ENCODE results near the gene OR6B1.

Gene OR6B1

DNA sequence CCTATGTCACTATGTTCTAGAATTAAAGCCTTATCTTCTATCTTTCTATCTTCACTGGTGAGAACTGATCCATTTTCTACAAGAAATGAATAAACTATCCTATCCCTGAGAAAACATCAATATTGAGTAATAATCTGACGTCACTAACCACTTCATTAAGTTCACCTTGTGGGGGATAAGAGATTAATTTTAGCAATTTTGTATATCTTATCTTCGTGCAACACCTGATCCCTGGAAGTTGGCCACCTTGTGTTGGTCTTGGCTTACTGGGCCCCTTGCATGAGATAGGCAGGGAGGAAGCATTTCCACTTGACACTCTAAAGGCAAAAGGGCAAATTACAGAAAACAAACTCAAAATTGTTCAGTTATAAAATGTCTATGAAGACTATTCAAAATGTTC is 20.1 kb upstream of the OR6B1 start:
- TF ChIP-seq, protein P1, sequence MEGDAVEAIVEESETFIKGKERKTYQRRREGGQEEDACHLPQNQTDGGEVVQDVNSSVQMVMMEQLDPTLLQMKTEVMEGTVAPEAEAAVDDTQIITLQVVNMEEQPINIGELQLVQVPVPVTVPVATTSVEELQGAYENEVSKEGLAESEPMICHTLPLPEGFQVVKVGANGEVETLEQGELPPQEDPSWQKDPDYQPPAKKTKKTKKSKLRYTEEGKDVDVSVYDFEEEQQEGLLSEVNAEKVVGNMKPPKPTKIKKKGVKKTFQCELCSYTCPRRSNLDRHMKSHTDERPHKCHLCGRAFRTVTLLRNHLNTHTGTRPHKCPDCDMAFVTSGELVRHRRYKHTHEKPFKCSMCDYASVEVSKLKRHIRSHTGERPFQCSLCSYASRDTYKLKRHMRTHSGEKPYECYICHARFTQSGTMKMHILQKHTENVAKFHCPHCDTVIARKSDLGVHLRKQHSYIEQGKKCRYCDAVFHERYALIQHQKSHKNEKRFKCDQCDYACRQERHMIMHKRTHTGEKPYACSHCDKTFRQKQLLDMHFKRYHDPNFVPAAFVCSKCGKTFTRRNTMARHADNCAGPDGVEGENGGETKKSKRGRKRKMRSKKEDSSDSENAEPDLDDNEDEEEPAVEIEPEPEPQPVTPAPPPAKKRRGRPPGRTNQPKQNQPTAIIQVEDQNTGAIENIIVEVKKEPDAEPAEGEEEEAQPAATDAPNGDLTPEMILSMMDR (conservative IDR thresholded peaks at IDR 0.05; ENCODE audit: control insufficient read depth, insufficient read depth, low read depth, low read length): no peak
- DNase-seq (ENCODE audit: low read depth): no peak
- H3K4me3 ChIP-seq (ENCODE audit: control insufficient read depth, low read depth, low read length): no peak overlapping the region

DNA sequence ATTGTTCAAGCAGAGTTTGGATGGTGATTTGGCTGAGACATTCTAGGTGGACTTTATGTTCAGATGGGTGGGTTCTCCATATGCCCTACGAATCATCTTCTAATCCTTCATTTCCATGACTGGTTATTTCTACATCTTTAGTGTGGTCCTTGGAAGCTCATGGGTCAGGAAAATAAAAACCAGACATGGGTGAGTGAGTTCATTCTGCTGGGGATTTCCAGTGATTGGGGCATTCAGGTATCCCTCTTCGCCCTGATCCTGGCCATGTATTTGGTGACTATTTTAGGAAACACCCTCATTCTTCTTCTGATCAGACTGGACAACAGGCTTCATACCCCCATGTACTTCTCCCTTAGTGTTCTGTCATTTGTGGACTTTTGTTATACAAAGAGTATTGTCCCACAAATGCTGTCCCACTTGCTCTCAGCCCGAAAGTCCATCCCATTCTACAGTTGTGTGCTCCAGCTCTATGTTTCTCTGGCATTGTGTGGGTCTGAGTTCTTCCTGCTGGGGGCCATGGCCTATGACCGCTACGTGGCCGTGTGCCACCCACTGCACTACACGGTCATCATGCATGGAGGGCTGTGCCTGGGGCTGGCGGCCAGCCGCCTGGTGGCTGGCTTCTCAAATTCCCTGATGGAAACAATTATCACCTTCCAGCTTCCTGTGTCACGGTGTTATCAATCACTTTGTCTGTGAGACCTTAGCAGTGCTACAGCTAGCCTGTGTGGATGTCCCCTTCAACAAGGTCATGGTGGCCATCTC is 19.2 kb upstream of the OR6B1 start:
- H3K4me3 ChIP-seq (ENCODE audit: control insufficient read depth, low read depth, low read length): no peak overlapping the region
- peak; percentile 25 for DNase-seq (ENCODE audit: low read depth)
- TF ChIP-seq, protein P1 (conservative IDR thresholded peaks at IDR 0.05; ENCODE audit: control insufficient read depth, insufficient read depth, low read depth, low read length): no peak

DNA sequence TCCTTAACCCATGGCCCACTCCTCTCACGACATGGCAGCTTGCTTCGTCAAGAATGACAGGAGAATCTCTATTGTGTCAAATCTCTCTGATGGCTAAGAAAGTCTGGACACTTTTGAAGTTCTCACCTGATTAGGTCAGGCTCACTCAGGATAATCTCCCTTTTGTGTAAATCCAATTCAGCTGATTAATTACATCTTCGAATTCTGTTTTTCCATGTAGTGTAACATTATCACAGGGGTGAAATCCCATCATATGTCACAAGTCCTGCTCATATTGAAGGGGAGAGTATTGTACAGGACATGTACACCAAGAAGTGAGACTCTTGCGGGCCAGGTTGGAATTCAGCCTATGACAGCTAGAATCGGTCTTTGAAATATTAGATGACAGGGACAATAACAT is 16.2 kb upstream of the OR6B1 start:
- TF ChIP-seq, protein P1 (conservative IDR thresholded peaks at IDR 0.05; ENCODE audit: control insufficient read depth, insufficient read depth, low read depth, low read length): no peak
- no peak for DNase-seq (ENCODE audit: low read depth)

DNA sequence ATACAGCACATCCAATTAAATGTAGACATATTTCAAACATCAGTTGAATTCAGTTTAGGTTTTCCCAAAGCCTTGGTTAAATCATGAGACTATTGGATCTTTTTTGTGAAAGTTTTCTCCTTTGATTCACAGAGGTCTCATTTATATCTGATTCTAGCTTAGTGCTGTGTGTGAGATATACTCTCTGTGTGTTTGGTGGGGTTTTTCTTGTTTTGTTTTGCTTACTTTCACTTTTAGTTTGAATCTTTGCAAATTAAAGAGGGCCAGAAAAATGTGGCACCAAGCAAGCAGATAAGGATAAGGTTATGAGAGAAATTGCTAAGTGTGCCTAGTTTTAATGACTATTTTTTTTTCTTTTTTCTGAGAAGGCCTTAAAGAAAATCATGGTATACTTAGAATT is 12.6 kb upstream of the OR6B1 start:
- H3K4me3 ChIP-seq (ENCODE audit: control insufficient read depth, low read depth, low read length): no peak overlapping the region
- DNase-seq (ENCODE audit: low read depth): no peak
- TF ChIP-seq, protein P1 (conservative IDR thresholded peaks at IDR 0.05; ENCODE audit: control insufficient read depth, insufficient read depth, low read depth, low read length): no peak

More for the DNA sequence above, 16.2 kb upstream of the OR6B1 start:
- no peak overlapping the region for H3K4me3 ChIP-seq (ENCODE audit: control insufficient read depth, low read depth, low read length)

DNA sequence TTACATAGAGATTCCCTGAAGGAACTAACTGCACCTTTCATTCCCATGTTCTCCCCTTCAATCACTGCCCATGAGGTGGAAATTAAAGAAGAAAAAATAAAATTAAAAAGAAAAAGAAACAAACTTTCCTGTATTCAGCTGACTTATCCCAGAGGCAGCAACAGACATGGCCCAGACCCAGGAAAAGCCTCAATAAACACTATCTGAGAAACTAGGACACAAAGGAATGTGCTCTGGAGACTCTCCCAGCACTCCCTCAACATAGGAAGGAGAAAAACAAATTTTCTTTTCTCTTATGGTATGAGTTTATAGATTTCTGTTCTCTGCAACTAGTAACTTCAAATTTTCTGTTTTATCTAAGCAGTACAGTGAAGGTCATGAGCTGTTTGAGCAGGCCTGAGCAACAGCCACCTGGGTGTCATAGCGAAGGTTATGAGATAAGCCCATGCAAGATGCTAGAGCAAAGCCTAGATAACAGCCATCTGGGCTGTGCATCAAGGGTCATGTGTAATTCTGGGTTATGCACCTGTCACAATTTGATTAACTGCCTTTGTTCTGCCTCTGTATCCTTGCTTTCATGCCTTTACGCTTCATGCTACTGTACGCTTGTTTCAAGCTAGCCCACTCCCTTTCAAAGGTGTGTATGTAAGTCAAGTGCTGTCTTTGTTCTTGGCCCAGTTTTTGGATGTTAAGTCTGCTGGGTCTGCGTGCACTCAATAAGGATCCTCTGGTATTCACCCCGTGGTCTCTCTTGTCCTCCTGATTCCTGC is 11.0 kb upstream of the OR6B1 start:
- no peak overlapping the region for H3K4me3 ChIP-seq (ENCODE audit: control insufficient read depth, low read depth, low read length)
- TF ChIP-seq, protein P1 (conservative IDR thresholded peaks at IDR 0.05; ENCODE audit: control insufficient read depth, insufficient read depth, low read depth, low read length): no peak
- DNase-seq (ENCODE audit: low read depth): no peak

DNA sequence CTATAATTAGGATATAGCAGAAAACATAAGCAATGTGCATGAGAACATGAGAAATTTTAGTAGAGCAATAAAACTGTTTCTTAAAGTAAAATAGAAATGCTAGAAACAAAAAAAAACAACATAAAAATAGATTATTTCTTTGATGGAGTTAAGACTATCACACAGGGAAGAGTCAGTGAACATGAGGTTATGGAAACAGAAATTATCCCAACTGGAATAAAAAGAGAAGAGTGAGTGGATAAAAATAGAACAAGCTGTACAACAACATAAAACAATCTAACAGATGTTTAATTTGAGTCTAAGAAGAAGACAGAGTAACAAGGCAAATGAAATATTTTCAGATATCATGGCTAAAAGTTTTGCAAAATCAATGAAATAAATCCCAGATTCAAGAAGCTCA is 7.5 kb upstream of the OR6B1 start:
- H3K4me3 ChIP-seq (ENCODE audit: control insufficient read depth, low read depth, low read length): no peak overlapping the region
- TF ChIP-seq, protein P1 (conservative IDR thresholded peaks at IDR 0.05; ENCODE audit: control insufficient read depth, insufficient read depth, low read depth, low read length): no peak
- no peak for DNase-seq (ENCODE audit: low read depth)
